GM12801 (cell line): ENCODE data around the gene CD99.

Experiments
- CTCF ChIP-seq: IDR thresholded peaks from one replicate; pipeline ENCODE4 v1.5.1; 2011; ENCODE audit warnings: control low read depth; ENCODE audit not compliant: insufficient read length; ENCODE audit errors: extremely low read depth

The CD99 gene

GRCh38 chrX:2678583-2678982 lies 12.5 kb upstream of the CD99 start:
- no peak for TF ChIP-seq CTCF

- TF ChIP-seq CTCF = no peak
Observed at GRCh38 chrX:2679534-2680485, 11.3 kb upstream of the CD99 start.

- TF ChIP-seq CTCF = no peak
Observed at GRCh38 chrX:2680486-2681348, 10.4 kb upstream of the CD99 start.

- no peak for TF ChIP-seq CTCF
Observed at GRCh38 chrX:2682565-2683177, 8.4 kb upstream of the CD99 start.

GRCh38 chrX:2684256-2684655 lies 6.8 kb upstream of the CD99 start:
- no peak for TF ChIP-seq CTCF

- no peak for TF ChIP-seq CTCF
Observed at GRCh38 chrX:2685886-2686285, 5.2 kb upstream of the CD99 start.
